NK-92 treated with Interleukin-12 subunit alpha and Interleukin-12 subunit beta, amount 100 ng/mL, for 24 hours (cell line): Measurements from ENCODE around the gene TTC4.

Experiments
- DNase-seq: peaks from one replicate; lab custom pipeline; 2025; lab: John Stamatoyannopoulos, UW

Gene TTC4

DNA sequence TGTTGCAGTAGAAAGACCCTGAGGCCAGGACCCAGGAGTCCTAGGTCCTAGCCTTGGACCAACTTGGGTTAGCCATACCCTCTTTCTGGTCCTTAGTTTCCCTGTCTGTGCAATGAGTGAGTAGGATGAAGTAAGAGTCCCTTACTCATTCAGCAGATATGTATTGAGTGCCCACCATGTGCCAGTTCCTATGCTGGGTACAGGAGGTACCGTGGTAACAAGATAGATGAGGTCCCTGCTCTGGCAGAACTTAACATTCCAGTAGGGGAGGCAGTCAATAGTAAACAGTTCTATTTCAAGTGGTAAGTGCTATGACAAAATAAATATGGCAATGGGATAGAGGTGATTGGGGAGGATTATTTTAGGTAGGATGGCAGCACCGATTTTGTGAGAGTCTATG, 66.9 kb downstream of the TTC4 start:
- no peak for DNase-seq

DNA sequence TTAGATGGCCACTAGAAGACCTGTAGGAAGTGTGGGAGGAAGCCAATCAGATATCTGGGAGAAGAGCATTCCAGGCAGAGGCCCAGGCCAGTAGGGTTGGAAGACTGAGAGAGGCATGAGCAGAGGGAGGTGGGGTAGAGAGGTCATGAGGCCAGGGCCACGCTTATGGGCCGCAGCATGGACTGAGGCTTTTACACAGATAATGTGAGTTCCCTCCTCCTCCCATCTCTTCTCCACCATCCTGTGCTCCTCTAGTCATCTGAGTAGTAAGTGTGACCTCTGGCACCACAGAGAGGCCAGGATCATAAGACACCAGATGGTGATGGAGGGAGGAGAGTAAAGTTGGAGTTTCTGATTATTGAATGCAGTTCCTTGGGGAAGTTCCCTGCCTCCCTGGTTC, 68.4 kb downstream of the TTC4 start:
- DNase-seq: no peak

DNA sequence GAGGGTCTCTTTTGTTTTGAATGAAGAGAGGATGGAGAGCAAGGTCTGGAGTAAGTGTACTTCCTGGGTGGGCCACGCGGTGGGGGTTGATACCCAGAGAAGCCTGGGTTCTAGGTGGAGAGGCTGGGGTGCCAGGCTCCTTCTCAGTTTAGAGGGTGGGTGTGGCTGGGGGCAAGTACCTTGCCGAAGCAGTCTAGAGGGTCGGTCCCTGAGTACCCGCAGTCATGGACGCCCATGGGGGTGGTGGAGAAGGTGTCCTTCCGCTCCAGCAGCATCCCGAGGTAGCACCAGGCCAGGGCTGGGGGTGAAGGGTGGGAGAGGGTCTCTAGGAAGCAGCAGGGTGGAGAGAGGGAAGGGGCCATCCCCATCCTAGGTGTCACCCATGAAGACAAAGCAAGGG, 71.1 kb downstream of the TTC4 start:
- no peak for DNase-seq

DNA sequence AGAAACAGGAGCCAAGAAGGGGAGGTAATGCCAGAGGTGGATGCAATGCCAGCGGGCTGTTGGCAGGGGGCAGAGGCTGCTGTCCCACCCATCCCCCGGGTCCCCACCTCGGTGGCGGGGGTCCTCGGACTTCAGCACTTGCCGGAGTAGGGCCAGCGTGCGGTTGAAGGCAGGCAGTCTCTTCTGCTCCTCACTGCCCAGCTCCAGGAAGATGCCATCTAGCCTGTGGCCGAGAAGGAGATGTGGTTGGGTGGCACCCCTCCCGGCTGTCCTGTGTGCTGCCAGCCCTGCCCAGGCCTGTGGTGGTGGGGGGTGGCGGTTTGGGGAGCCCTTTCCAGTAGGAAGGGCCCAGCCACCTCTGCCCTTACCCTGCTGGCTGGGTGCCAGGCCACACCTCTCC, 71.9 kb downstream of the TTC4 start:
- DNase-seq: no peak

DNA sequence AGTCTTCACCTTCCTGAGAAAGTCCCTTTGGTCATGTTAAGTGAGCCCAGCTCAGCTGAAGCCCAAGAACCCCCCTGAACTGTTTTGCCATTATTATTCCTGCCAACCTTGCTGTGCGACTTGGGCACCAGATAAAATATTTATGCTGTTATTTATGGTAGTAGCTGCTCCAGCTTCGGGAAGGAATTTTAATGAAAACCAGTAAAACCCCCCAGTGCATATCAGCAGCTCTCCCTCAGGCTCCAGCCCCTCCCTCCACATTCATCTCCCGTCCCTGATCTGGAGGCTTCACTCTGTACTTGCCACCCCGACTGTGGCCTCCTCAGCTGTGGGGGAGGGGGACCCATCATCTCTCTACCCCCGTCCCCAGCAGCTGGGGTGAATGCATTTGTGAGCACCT, 72.8 kb downstream of the TTC4 start:
- no peak for DNase-seq

DNA sequence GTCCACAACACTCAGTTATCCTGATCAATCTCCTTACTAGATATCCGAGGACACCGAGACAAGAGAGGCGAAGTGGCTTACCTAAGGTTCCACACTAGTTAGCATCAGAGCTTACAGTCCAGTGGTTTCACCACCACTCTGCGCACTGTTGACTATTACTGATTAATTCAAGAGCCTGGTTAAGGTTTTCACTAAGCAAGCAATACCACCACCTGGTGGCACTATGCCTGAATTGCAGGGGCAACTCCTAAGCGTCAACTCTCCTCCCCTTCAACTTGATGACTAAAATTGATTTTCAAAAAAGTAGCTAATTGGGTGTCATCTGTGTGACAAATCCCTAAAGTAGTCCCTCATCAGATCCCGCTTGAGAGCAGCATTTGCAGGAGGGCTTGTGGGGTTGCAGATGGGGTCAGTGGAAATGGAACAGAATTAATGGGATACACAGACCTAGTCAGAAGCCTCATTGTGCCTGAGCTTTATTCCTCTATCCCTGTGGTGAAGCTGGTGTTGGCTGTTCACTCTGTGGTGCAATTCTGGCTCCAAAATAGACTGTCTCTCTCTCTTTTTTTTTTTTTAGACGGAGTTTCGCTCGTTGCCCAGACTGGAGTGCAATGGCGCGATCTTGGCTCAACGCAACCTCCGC, 76.3 kb downstream of the TTC4 start:
- peak; percentile 38 for DNase-seq
